Neural cell (in vitro differentiated cells): ENCODE data around the gene FHIT. TPM values are rescaled to one million over a fixed set of nuclear protein-coding genes. Genes with fewer than 3 reads are reported as not detected.

Source experiments
- H2AFZ ChIP-seq: fragments of 200-600, 300-800 bp; sonication (generic), shearing (Covaris generic); 2 replicates; pipeline ENCODE4 v1.6.0; 2014; ENCODE audit warnings: low read depth, mild to moderate bottlenecking, antibody characterized with exemption, low read length, moderate library complexity
- H3F3A ChIP-seq: fragments of 200-600 bp; shearing (Covaris generic); 2 replicates; pipeline ENCODE4 v1.6.1; 2016; ENCODE audit warnings: mild to moderate bottlenecking, moderate library complexity, mixed read lengths, antibody characterized with exemption, low read length; ENCODE audit not compliant: insufficient read depth, poor library complexity, severe bottlenecking
- H3K27ac ChIP-seq: fragments of 200-600, 300-800 bp; sonication (generic), shearing (Covaris generic); 2 replicates; pipeline ENCODE4 v1.5.1; 2014; ENCODE audit warnings: mild to moderate bottlenecking, low read length, moderate library complexity
- H3K27me3 ChIP-seq: fragments of 300-800, 200-600 bp; sonication (generic), shearing (Covaris generic); 2 replicates; pipeline ENCODE4 v1.6.0; 2014; ENCODE audit warnings: mild to moderate bottlenecking, low read depth, low read length, moderate library complexity; ENCODE audit not compliant: insufficient read depth
- H3K36me3 ChIP-seq: fragments of 300-800, 200-600 bp; sonication (generic), shearing (Covaris generic); 2 replicates; pipeline ENCODE4 v1.5.1; 2014; ENCODE audit warnings: mild to moderate bottlenecking, antibody characterized with exemption, low read length, moderate library complexity; ENCODE audit not compliant: insufficient read depth
- H3K4me2 ChIP-seq: fragments of 300-800, 200-600 bp; sonication (generic), shearing (Covaris generic); 2 replicates; pipeline ENCODE4 v1.6.0; 2014; ENCODE audit warnings: mild to moderate bottlenecking, low read length
- H3K4me3 ChIP-seq: fragments of 300-800, 200-600 bp; sonication (generic), shearing (Covaris generic); 2 replicates; pipeline ENCODE4 v1.5.1; 2014; ENCODE audit warnings: mild to moderate bottlenecking, low read length, moderate library complexity
- H3K79me2 ChIP-seq: fragments of 200-600 bp; shearing (Covaris generic); replicated peaks from 2 replicates; pipeline ENCODE4 v1.6.0; 2014; ENCODE audit warnings: mild to moderate bottlenecking, low read length, moderate library complexity; ENCODE audit not compliant: insufficient read depth
- H3K9ac ChIP-seq: fragments of 300-800, 200-600 bp; sonication (generic), shearing (Covaris generic); 2 replicates; pipeline ENCODE4 v1.6.1; 2016; ENCODE audit warnings: mild to moderate bottlenecking, low read length, mixed read lengths
- H3K9me2 ChIP-seq: fragments of 200-600 bp; shearing (Covaris generic); 2 replicates; pipeline ENCODE4 v1.6.1; 2016; ENCODE audit warnings: mild to moderate bottlenecking, low read length, mixed read lengths; ENCODE audit not compliant: insufficient read depth
- H3K9me3 ChIP-seq: fragments of 200-600, 300-800 bp; sonication (generic), shearing (Covaris generic); 2 replicates; pipeline ENCODE4 v1.6.1; 2016; ENCODE audit warnings: mild to moderate bottlenecking, mixed run types, low read length, moderate library complexity, mixed read lengths
- H4K20me1 ChIP-seq: fragments of 200-600 bp; shearing (Covaris generic); 2 replicates; pipeline ENCODE4 v1.6.1; 2016; ENCODE audit warnings: mild to moderate bottlenecking, mixed run types; ENCODE audit not compliant: insufficient read depth
- RAD21 ChIP-seq: fragments of 450-650 bp; conservative IDR thresholded peaks from 2 replicates; pipeline ENCODE4 v1.6.1; 2014; ENCODE audit warnings: antibody characterized with exemption, mild to moderate bottlenecking, moderate library complexity
- polyA plus RNA-seq: library from polyadenylated mRNA; depleted of rRNA; stranded (reverse); fragments of >200 nt; gene quantifications from 2 replicates; pipeline ENCODE4 v1.2.3, GENCODE V29; 2014
- small RNA-seq, 3 experiments: library from RNA; depleted of rRNA; stranded (forward); fragments of <200 nt; gene quantifications; one replicate each; pipeline ENCODE3, GENCODE V24; 2012
- TF ChIP-seq, protein P1 (sequence below): IDR thresholded peaks from 2 replicates; pipeline ENCODE4 v1.6.1; 2012; ENCODE audit warnings: borderline replicate concordance

FHIT gene
- polyA plus RNA-seq, 1 donor from 2014 or later = not detected

DNA sequence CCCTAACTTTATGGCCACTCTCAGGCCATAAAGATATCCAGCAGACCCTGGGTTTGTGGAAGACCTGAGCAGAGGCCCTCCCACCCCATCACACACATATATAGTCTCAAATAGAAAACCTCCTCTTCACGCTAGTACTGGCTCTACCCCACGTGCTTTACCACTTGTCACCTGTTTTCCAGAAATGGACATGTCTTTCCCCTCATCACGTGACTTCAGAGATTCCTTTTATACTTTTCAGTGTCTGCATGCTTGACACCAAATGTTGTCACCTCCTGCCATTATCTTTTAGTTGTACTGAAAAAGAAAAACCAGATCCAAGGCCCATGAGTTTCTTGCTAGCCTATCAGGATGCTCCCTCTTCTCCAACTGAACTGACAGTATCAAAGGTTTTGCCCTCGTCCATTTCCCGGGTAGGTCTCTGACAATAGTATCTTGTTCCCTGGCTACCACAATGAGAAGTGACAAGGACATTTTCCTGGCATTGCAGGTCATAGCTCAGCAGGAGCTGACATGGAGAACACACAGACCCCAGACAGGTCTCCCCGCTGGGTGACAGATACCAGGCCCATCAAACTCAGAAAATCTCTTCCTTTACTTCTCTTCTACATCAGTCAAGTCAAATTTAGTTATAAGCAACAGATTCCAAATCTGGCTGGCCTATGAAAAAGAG, 1551.5 kb downstream of the FHIT start:
- Histone ChIP-seq H3F3A (no peaks in the 10 kb centered on the region), H3K4me2 (no peak overlapping the region), H3K9ac (no peak overlapping the region), H3K9me2 (no peaks in the 10 kb centered on the region), H3K27me3 (no peaks in the 10 kb centered on the region), H3K4me3 (no peak overlapping the region), H3K27ac (no peak overlapping the region), H3K36me3 (no peaks in the 10 kb centered on the region), H2AFZ (no peak overlapping the region), H4K20me1 (no peaks in the 10 kb centered on the region), H3K9me3 (peaks cover 3% of the 10 kb centered on the region), H3K79me2 (no peaks in the 10 kb centered on the region)
- TF ChIP-seq, protein P1, sequence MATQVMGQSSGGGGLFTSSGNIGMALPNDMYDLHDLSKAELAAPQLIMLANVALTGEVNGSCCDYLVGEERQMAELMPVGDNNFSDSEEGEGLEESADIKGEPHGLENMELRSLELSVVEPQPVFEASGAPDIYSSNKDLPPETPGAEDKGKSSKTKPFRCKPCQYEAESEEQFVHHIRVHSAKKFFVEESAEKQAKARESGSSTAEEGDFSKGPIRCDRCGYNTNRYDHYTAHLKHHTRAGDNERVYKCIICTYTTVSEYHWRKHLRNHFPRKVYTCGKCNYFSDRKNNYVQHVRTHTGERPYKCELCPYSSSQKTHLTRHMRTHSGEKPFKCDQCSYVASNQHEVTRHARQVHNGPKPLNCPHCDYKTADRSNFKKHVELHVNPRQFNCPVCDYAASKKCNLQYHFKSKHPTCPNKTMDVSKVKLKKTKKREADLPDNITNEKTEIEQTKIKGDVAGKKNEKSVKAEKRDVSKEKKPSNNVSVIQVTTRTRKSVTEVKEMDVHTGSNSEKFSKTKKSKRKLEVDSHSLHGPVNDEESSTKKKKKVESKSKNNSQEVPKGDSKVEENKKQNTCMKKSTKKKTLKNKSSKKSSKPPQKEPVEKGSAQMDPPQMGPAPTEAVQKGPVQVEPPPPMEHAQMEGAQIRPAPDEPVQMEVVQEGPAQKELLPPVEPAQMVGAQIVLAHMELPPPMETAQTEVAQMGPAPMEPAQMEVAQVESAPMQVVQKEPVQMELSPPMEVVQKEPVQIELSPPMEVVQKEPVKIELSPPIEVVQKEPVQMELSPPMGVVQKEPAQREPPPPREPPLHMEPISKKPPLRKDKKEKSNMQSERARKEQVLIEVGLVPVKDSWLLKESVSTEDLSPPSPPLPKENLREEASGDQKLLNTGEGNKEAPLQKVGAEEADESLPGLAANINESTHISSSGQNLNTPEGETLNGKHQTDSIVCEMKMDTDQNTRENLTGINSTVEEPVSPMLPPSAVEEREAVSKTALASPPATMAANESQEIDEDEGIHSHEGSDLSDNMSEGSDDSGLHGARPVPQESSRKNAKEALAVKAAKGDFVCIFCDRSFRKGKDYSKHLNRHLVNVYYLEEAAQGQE = no peak
- TF ChIP-seq RAD21 = no peak

Small RNA genes lying within 50 kb of the gene (small RNA-seq; reads per million reads assigned to genes)
- gene MIR548BB (0 reads per million in 3 experiments), gene RF00012 (0 to 0.41 (median 0.10) reads per million in 3 experiments)
